ENCODE data around the gene SLC22A1.

GRCh38 chr6:160108077-160108476 lies 13.5 kb upstream of the SLC22A1 start:
- TF ChIP-seq POLR2AphosphoS5 (IDR thresholded peaks at IDR 0.05; ENCODE audit: low read depth, low read length) (no peak), CTCF (IDR thresholded peaks at IDR 0.05) (no peak), TCF7L2 (IDR thresholded peaks at IDR 0.05; ENCODE audit: low read depth, low read length) (no peak), SIN3A (IDR thresholded peaks at IDR 0.05; ENCODE audit: borderline replicate concordance, insufficient read depth, low read depth, low read length) (no peak)

All from Panc1 (cell line).